NT2/D1 (cell line): ENCODE data around the gene CDH4.

ENCODE experiments used
- SUZ12 ChIP-seq: IDR thresholded peaks from 2 replicates; pipeline ENCODE4 v1.6.1; 2011; ENCODE audit not compliant: insufficient read length, insufficient read depth; ENCODE audit errors: extremely low read depth
- YY1 ChIP-seq: IDR thresholded peaks from 2 replicates; pipeline ENCODE4 v1.6.1; 2011; ENCODE audit not compliant: insufficient read length, insufficient read depth

DNA sequence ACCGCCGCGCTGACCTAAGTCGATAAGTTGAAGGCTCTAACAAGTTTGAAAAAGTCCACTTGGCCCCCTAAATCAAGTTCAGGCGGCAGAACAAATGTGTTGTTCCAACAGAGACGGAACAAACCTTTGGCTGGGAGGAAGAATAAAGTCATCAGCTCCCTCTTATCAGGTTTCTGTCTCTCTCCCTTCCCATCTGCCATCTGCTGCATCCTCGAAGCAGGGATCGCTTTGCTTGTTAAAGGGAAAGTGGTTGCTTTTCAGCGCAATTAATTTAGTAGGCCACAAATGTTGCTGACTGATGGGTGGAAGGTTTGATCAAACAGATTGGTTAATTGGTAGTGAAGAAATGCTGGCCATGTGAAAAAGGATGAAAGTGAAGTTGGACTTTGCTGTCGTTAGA lies 64.3 kb downstream of the CDH4 start:
- TF ChIP-seq YY1 (no peak), SUZ12 (no peak)
